ENCODE data around the gene C16orf89.
A peak's percentile ranks its signal among the peaks of the same experiment; 100 is the strongest.
"Not testable (repeated sequence)": the region's sequence is repeated elsewhere in the genome, so short reads cannot be mapped to it uniquely, and the experiment has no call there.

The C16orf89 gene

DNA sequence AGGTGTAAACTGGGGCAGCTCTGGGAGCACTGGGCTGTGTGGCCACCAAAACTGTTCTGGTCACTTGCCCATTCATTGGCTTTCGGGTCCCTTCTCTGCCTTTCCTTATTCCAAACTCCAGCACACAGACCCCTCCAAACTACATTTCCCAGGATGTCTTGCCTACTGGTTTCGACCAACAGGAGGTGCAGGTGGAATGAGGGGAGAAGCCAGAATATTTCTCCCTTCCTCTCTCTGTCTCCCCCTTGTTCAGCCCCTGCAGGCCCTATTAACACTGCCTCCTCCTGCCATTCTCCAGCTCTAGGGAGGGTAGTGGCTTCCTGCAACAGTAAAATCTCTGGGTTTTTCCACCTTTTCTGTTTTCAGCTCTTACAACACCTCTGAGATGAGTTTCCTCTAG, 18.8 kb downstream of the C16orf89 start:
- TF ChIP-seq, protein P1, sequence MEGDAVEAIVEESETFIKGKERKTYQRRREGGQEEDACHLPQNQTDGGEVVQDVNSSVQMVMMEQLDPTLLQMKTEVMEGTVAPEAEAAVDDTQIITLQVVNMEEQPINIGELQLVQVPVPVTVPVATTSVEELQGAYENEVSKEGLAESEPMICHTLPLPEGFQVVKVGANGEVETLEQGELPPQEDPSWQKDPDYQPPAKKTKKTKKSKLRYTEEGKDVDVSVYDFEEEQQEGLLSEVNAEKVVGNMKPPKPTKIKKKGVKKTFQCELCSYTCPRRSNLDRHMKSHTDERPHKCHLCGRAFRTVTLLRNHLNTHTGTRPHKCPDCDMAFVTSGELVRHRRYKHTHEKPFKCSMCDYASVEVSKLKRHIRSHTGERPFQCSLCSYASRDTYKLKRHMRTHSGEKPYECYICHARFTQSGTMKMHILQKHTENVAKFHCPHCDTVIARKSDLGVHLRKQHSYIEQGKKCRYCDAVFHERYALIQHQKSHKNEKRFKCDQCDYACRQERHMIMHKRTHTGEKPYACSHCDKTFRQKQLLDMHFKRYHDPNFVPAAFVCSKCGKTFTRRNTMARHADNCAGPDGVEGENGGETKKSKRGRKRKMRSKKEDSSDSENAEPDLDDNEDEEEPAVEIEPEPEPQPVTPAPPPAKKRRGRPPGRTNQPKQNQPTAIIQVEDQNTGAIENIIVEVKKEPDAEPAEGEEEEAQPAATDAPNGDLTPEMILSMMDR (IDR thresholded peaks at IDR 0.05; ENCODE audit: low read depth, low read length, missing control alignments), result no peak
- no peak for DNase-seq (ENCODE audit: low read depth)
- H3K4me3 ChIP-seq (ENCODE audit: low read depth, low read length), result no peak overlapping the region

DNA sequence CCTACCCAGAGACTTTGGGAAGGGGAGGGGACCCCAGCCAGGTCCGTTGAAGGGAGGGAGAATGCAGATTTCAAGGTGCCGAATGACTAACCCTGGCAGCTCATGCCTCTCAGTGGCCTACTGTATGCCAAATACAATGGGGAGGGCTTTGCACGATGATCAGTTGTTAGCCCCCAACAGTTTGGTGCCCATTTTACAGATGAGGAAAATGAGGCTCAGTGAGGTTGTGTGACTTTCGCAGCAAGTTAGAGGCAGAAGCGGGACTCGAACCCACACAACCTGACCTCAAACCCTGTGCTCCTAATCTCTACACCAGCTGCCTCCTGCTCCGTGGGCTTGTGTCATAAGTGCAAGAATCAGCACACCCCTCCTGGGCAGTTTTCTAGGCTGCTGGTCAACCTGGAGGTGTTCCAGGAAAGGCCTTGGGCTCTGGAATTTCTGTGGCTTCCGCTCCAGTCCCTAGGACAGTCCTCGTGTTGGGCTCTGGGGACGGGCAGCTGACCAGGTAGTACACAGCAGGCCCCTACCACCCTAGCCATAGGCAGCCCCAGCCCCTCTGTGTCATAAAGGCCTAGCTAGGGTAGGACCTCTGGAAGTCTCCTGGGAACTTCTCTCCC, 20.1 kb downstream of the C16orf89 start:
- DNase-seq (ENCODE audit: low read depth), result no peak
- TF ChIP-seq, protein P1 (IDR thresholded peaks at IDR 0.05; ENCODE audit: low read depth, low read length, missing control alignments), result no peak
- H3K4me3 ChIP-seq (ENCODE audit: low read depth, low read length), result no peak overlapping the region

- DNase-seq (ENCODE audit: low read depth); H3K4me3 ChIP-seq (ENCODE audit: low read depth, low read length): not testable (repeated sequence)
Observed at GRCh38 chr16:5044581-5044980, 21.2 kb downstream of the C16orf89 start.

DNA sequence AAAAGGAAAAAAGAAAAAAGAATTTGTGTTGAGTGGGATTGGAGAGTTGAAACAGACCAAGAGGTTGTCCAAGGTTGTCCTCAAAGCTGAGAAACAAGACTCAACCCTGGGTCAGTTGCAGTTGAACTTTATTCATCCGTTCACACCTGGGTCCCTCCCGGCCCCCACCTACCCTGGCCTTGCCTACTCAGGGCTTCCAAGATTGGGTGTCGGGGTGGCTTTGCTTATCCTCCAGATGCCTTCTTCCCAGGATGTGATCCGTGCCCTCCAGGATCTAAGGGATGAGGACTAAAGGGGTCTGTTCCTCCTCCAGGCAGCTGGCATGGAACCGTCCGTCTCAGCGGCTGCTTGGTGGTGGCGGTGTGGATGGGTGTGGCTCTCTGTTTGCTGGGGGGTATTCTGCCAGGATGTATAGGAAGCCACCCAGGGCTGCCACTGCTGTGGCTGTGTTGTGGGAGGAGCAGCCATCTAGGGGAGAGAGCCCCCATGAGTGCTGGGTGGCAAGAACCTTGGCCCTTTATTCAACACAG, 21.7 kb downstream of the C16orf89 start:
- TF ChIP-seq, protein P1 (IDR thresholded peaks at IDR 0.05; ENCODE audit: low read depth, low read length, missing control alignments), result no peak
- no peak for DNase-seq (ENCODE audit: low read depth)

DNA sequence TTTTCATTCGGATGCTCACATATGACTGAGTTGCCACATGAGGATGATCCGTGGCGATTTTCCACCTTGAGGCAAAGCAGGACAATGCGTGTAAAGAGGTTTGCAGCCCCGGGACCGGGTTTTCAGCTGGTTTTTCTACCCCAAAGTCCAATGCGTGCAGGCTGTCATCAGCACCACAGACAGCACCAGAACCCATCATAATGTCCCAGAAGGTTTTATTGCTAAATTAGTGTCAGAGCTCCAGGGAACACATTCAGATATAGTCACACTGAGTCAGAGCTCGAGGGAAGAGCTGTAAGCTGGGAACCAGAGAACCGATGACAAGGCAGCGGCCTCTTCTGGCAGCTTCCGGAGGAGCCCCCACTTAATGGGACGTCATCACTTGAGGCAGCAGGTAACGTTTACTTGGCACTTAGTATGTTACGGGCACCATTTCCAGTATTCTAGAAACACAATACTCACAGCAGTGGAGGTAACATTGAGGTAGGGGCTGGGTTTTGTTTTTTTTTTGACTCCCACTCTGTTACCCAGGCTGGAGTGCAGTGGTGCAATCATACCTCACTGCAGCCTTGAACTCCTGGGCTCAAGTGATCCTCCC, 23.1 kb downstream of the C16orf89 start:
- TF ChIP-seq, protein P1 (IDR thresholded peaks at IDR 0.05; ENCODE audit: low read depth, low read length, missing control alignments), result no peak
- DNase-seq (ENCODE audit: low read depth), result no peak
- H3K4me3 ChIP-seq (ENCODE audit: low read depth, low read length), result no peak overlapping the region

More for the DNA sequence above, 21.7 kb downstream of the C16orf89 start:
- H3K4me3 ChIP-seq (ENCODE audit: low read depth, low read length), result no peak overlapping the region

- TF ChIP-seq, protein P1 (IDR thresholded peaks at IDR 0.05; ENCODE audit: low read depth, low read length, missing control alignments), result no peak
- peak; percentile 77 for DNase-seq (ENCODE audit: low read depth)
Observed at GRCh38 chr16:5041600-5042133, 24.1 kb downstream of the C16orf89 start.

GRCh38 chr16:5040451-5040850, 25.3 kb downstream of the C16orf89 start:
- TF ChIP-seq, protein P1 (IDR thresholded peaks at IDR 0.05; ENCODE audit: low read depth, low read length, missing control alignments), result no peak
- no peak for DNase-seq (ENCODE audit: low read depth)
- H3K4me3 ChIP-seq (ENCODE audit: low read depth, low read length), result no peak overlapping the region

More at GRCh38 chr16:5041600-5042133, 24.1 kb downstream of the C16orf89 start:
- no peak overlapping the region for H3K4me3 ChIP-seq (ENCODE audit: low read depth, low read length)

Measured in GM12864 (cell line).